HG03558 (cell line): Measurements from ENCODE around the gene HSPA4.

ENCODE experiments used
- ATAC-seq: cut with Tn5 transposase; IDR thresholded peaks from one replicate; pipeline ENCODE4 v1.9.1; 2021; ENCODE audit warnings: moderate number of reproducible peaks; ENCODE audit not compliant: unreplicated experiment; ENCODE audit errors: extremely low read depth

The HSPA4 gene

DNA sequence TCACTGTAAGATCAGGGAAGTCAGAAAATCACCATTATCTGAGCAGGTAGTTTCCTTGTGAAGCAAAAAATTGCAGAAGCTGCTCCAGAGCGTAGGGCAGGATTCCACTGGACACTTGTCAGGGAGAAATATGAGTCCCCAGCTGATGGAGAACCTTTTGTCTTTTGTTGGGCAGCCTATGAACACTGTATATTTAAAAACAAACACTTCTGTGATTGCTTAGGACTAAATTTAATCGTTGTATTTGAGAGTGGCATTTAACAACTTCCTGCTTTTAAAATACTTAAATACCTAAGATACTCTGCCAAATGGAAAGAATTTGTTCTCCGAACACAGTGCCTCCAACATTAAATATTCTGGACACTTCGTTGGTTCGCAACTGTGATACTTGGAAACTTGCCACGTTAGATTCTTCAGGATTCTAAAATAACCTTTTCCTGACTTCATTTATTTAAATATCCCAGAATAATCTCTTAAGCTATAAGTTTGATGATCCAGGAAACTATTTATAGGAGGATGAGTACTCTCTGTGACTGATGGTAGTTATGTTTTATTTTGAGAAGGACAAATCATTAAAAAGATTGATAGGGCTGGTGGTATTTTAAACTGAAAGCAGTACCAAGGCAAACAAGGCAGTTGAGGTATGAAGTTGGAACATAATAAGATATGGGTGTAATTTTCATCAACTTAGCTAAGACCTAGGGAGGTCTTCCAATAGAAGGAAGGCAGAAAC lies 2.7 kb upstream of the HSPA4 start:
- ATAC-seq = no peak

DNA sequence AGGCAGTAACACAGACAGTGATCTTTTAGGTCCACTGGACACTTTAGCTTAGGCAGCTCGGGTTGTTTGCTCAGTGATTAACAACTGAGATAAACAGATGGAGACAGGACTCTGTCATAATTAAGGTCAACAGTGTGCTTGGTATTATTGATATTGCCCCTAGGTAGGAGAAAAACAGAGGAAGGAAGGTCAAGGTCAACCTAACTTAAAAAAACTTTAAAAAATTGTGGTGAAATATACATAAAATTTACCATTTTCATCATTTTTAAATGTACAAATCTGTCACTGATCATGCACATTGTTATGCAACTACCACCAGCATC lies 2.1 kb upstream of the HSPA4 start:
- no peak for ATAC-seq

DNA sequence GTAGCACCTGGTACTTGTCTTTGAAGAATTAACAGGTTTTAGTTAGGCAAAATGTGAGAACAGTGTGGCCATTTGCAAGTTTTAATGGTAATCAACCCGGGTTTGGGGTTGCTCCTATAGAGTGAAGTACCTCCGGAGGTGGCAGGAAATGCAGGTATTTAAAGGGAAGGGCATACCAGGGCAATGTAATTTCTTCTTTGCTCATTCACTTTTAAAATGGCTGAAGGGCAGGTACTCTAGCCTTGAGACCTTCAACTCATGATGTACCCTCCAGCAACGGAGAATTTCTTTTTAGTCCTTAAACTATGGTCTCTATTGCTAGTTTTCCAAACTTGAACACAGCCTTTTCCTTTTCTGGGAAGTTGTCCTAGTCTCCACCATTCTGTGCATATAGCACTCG lies 1.3 kb upstream of the HSPA4 start:
- no peak for ATAC-seq

DNA sequence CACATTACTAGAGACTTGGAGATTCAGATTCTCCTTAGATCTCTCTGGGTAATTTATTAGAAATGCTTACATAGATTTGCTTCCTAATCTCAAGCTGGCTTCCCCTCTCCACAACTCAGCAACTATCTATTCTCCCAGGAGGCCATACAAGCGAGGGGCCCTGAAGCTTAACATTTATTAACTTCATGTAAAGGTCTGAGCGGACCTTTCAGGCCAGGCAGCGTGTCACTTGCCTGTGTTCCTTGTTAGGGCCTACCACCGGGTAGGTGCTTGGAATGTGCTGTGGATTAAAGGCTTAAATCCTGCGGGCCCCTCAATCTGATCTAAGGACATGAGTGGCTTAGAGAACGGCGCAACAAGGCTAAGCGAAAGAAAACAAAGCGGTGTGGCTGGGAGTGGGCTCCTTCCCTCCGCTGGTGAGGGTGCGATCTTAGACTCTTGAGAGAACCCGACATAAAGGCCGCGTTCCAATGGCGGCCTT lies 712 bp upstream of the HSPA4 start:
- no peak for ATAC-seq

DNA sequence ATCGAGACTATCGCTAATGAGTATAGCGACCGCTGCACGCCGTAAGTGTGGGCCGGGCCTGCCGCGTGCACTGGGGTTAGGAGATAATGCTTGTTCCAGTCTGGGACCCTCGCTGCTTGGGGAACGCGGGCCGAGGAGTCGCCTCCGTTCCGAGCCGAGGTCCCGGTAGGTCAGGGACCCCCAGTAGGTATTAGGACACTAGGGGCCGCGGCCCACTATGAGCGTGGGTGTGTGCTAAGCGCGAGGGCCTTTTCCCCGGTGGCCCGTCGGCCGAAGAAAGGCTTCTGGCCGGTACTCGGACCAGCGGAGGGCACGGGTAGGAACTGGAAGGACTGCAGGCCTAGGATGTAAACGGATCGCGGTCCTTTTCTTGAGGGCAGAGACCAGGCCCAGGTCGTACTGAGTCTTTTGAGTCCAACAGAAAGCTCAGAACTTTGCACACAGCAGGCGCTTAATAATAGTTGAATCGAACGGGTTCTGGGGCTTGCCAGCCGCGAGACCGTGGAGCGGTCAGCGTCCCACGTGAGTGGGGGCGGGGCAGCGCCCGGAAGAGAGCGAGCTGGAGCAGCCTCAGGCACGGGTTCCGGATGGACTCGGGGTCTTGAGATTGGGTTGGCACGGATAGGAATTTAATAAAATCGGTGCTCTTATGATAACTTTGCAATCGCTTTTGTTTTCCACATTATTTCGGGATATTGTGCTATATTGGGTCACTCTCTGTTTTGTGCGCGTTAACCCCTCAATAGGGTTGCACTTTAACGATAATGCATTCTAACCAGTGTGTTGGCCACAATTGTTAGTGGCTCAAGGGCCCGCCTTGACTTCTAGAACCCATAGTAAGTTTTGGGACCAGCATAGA lies 733 bp downstream of the HSPA4 start:
- ATAC-seq = no peak

DNA sequence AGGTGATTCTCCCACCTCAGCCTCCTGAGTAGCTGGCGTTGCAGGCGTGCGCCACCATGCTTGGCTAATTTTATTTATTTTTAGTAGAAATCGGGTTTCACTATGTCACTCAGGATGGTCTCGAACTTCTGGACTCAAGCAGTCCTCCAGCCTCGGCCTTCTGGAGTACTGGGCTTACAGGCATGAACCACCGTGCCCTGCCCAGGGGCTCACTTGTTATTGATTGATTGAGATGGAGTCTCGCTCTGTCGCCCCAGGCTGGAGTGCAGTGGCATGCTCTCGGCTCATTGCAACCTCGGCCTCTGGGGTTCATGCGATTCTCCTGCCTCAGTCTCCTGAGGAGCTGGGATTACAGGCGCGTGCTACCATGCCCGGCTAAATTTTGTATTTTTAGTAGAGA lies 1.6 kb downstream of the HSPA4 start:
- ATAC-seq = no peak

DNA sequence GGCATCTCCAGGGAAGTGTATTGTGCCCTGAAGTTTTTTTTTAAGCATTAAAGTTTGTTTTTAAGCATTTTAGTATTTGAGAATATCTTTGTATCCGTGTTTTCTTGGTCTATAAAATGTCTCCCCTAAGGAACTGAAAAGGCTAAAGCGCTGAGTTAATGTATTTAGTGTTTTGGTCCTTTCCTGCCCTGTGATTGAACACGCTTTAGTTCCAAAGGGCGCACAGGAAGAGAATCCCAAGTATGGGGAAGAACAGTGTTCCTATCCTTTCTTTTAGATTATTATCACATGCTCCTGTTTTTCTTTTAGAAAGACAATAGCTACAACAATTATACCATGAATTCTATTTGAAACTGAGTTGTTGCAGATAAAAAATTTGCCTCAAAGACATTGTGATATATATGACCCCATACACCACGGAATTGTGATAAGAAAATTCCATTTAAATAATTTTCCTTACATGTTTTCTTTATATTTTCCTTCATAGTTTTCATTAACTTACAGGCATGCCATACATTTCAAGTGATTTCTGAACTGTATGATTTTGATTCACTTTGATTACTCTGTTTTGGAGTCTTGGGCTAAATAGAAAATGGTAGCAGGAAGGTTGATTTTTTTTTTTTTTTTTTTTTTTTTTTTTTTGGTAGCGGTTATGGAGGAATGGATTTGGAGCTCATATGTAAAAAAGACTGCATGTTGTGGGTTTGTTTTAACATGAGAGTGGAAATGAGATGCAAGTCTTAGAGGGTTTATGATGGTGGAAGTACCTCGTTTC lies 3.1 kb downstream of the HSPA4 start:
- no peak for ATAC-seq

DNA sequence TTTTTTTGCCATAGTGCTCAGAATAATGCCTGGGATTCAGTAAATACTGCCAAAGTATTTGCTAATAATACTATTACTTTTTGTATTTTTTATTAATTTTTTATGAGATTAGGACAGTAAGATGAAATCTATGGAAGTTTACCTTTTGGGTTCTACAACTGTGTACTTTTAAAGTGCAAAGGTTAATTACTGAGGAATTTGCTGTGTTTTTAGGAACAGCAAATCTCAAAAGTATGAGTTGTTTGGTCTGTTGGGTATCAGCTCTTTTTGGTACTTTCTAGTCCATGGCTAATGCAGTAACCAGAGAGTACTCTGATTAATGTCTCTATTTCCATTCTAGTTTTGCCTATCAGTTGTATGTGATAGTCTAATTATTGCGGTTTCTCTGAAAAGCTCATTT lies 5.1 kb downstream of the HSPA4 start:
- ATAC-seq = no peak

DNA sequence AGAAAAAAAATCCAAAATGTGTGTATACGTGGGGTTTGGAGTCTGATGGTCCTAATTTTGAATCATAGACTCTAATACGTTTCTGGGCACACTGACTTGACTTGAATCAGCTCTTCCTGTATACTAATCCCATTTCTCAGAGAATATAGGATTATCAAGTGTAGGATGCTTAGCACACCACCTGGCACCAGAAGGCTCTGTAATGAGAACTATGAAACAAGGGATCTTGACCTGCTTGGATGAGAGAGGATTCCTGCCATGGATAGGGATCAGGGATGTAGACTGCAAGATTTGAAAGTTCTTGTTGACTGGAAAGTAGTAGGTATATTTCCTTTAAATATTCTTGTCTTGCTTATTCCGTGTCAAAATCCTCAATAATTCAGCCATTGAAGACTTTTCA lies 7.8 kb downstream of the HSPA4 start:
- ATAC-seq = no peak

DNA sequence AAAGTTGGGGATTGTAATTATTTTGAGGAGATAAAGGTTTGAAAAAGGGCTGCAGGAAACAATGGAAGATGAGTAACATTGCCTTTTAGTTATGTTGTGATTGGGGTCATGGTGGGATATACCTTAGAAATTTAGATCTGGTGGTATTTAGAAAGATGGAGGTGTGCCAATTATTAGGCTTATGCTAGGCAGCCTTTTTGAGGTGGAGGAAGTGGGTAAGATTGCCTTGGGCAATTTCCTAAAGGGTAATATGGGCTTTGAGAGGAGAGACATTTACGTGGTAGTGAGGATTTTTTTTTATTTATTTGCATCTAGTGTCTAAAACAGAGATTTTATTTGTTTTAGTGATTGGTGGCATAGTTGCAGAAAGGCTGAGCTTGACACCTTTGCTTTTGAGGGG lies 10.5 kb downstream of the HSPA4 start:
- no peak for ATAC-seq

DNA sequence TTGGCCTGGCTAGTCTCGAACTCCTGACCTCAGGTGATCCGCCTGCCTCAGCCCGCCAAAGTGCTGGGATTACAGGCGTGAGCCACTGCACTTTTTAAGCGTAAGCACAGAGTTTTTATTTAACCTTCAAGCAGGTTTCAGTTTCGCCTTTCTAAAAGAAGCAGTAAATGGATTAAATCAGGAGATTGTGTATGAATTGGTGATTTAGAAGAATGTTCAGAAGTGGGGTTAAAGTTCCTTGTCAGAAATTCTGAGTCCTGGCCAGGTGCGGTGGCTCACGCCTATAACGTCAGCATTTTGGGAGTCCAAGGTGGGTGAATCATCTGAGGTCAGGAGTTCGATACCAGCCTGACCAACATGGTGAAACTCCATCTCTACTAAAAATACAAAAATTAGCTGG lies 12.2 kb downstream of the HSPA4 start:
- no peak for ATAC-seq

DNA sequence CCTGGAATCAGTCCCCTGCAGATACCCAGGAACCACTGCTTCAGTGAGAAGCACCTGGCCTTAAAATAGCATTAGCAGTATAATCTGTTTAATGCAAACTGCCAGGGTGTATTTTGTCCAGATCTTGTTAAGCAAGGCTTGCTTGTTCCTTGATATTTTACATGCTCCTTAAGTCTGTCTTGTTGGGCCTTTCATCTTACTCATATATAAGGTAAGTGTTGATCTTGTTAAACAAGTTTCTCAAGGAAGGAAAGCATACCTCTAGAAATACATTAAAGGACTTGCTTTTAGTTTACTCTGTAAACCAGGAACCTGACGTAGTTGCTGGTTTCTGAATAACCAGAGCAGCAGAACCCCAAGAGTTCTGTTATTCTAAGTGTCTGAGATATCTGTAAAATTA lies 13.7 kb downstream of the HSPA4 start:
- no peak for ATAC-seq

DNA sequence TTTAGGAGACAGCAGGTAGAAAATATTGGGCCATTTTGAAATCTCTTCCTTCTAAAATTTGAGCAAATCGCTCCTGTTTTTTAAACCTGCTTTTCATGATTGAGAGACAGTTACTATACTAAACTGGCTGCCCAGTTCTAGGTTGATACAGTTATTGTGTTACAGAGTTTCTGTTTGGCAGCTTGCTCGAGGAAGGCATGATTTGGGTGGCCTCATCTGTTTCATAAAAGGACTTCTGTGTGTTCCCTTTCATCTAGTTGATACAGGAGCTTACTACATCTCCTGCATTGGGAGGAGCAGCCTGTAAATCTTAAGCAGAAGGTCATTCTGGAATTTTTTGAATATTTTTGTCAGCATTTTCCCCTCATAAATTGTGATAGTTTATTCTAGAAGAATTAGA lies 14.2 kb downstream of the HSPA4 start:
- ATAC-seq = no peak

DNA sequence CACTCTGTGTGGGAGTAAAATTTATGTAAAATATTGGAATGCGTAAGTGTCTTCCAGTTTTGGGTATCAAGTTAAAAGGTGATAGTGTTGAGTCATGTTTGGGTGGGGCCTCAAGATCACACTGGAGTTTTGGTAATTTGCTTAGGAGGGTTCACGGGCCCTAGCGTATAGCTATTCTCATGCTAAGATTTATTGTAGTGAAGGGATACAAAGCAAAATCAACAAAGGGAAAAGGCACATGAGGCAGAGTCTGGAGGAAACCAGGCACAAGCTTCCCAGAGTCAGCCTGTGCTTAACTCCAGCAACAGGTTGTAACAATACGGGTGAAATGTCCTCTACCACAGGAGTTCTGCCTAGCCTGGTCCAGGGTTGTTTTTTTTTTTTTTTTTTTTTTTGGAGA lies 20.2 kb downstream of the HSPA4 start:
- ATAC-seq = no peak

DNA sequence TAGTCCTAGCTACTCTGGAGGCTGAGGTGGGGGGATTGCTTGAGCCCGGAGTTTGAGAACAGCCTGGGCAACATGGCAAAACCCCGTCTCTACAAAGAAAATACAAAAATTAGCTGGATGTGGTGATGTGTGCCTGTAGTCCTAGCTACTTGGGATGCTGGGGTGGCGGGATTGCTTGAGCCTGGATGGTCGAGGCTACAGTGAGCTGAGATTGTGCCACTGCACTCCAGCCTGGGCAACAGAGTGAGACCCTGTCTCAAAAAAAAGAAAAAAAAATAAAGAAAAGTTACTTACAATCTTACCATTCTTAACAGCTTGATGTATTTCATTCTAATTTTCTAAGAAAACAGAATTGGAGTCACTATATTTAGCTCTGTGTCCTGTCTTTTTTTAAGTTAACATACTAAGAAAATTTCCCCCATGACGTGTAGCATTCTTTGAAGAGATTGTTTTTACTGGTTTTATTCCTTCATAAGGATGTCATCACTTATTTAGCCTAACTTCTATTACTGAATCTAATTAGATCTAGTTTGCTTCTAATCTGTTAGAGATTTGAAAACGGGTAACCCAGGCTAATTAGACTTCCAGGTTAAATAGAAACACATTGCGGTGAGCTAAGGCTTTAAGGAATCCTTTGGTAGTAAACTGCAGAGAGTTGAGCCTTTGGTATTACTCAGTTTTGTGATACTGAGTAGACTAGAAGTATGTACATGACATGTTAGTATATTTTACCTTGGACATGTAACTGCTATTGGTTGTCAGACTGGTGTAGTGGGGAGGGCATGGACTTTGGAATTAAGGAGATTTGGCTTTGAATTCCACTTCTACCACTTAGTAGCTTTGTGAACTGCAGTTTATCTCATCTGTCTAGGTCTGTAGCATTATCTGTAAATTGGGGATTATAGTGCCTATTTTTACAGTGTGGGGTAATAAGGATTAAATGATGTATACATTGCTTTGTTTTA lies 24.0 kb downstream of the HSPA4 start:
- no peak for ATAC-seq

DNA sequence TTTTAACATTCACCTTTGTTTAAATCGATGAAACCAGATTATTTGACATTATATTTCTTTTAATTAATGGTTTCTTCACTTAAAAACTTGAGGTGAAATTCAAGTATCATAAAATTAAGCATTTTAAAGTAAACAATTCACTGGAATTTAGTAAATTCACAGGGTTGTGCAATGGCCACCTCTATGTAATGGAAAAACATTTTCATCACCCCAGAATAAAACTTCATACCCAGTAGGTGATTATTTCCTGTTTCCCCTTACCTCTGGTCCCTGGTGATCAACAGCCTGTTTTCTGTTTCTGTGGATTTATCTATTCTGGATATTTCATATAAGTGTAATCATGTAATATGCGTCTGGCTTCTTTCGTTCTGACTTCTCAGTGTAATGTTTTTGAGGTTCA lies 27.2 kb downstream of the HSPA4 start:
- no peak for ATAC-seq

DNA sequence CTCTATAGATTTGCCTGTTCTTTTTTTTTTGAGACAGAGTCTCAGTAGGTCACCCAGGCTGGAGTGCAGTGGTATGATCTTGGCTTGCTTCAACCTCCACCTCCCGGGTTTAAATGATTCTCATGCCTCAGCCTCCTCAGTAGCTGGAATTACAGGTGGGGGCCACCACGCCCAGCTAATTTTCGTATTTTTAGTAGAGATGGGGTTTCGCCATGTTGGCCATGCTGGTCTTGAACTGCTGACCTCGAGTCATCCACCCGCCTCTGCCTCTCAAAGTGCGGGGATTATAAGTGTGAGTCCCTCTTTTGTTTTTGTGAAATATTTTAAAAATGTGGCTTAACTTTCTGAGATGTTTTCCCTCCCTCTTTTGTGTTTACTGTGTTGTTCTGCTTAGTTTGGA lies 29.2 kb downstream of the HSPA4 start:
- no peak for ATAC-seq

DNA sequence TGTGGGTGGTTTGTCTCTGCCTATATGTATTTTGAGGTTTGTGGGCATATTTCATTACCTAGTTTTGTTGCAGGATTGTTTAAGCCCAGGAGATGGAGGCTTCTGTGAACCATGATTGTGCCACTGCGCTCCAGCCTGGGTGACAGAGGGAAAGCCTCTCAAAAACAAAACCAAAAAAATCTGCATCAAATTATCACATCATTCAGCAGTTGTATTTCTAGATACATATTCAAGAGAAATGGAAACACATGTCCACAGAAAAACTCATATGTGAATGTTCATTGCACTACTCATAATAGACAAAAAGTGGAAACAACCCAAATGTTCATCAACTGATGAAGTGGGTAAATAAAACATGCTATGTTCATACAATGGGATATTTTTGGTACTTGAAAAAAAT lies 29.9 kb downstream of the HSPA4 start:
- no peak for ATAC-seq

DNA sequence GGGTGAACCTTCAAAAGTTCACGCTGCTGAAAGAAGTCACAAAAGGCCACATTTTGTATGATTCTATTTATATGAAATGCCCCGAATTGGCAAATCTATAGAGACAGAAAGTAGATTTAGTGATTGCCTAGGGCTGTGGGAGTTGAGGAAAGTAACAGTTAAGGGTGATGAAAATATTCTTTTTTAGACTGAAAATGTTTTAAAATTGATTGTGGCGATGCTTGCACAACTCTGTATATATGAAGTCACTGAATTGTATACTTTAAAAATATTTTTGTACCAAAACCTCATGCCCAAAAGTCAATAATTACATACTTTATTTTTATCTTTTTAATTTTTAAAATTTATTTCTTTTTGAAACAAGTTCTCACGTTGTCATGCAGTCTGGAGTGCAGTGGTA lies 30.3 kb downstream of the HSPA4 start:
- no peak for ATAC-seq

DNA sequence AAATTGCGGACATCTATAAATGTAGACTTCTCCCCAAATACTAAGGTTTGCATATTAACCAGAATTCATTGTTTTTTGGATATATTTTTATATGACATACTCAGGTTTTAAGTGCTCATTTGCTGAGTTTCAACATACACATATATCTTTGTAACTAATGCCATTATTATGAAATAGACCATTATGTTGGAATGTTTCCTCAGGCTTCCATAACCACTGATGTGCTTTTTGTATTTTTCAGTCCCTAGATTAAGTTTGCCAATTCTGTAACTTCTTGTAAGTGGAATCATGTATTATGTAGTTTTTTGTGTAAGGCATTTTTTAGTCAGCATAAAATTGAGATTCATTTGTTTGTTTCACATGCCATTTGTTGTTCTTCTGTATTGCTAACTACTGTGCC lies 32.1 kb downstream of the HSPA4 start:
- ATAC-seq = no peak
